GM23338 (cell line): ENCODE results near the gene DUSP6. TPM values are rescaled to one million over a fixed set of nuclear protein-coding genes. Genes with fewer than 3 reads are reported as not detected.

ENCODE experiments used
- ATAC-seq: fragments of 200-7000 bp; cut with Tn5 transposase; 3 replicates; pipeline ENCODE4 v1.9.1; 2020
- DNase-seq: peaks from one replicate; pipeline ENCODE4 v3.0.0-alpha.2; 2015; ENCODE audit warnings: low spot score
- H2AFZ ChIP-seq: fragments of 200-600 bp; sonication (generic); 2 replicates; pipeline ENCODE4 v1.8.0; 2016; ENCODE audit warnings: antibody characterized with exemption, mild to moderate bottlenecking, moderate library complexity
- H3F3A ChIP-seq: fragments of 200-600 bp; sonication (generic); replicated peaks from 2 replicates; pipeline ENCODE4 v1.8.0; 2017; ENCODE audit warnings: antibody characterized with exemption, mixed run types, low read depth
- H3K27ac ChIP-seq: fragments of 200-600 bp; sonication (generic); 2 replicates; pipeline ENCODE4 v1.6.1; 2016; ENCODE audit warnings: low read depth
- H3K27me3 ChIP-seq: fragments of 200-600 bp; sonication (generic); 2 replicates; pipeline ENCODE4 v1.8.0; 2016; ENCODE audit warnings: mild to moderate bottlenecking, mixed run types, moderate library complexity; ENCODE audit not compliant: insufficient read depth
- H3K36me3 ChIP-seq: fragments of 200-600 bp; sonication (generic); 2 replicates; pipeline ENCODE4 v1.8.0; 2016; ENCODE audit warnings: mild to moderate bottlenecking; ENCODE audit not compliant: insufficient read depth
- H3K4me1 ChIP-seq: fragments of 200-600 bp; sonication (generic); 2 replicates; pipeline ENCODE4 v1.8.0; 2016; ENCODE audit warnings: mild to moderate bottlenecking, moderate library complexity; ENCODE audit not compliant: insufficient read depth
- H3K4me2 ChIP-seq: fragments of 200-600 bp; sonication (generic); 2 replicates; pipeline ENCODE4 v1.7.1; 2017; ENCODE audit warnings: mixed run types
- H3K4me3 ChIP-seq: fragments of 200-600 bp; sonication (generic); 2 replicates; pipeline ENCODE4 v1.6.1; 2016; ENCODE audit warnings: mixed run types
- H3K79me2 ChIP-seq: fragments of 200-600 bp; sonication (generic); replicated peaks from 2 replicates; pipeline ENCODE4 v1.8.0; 2017; ENCODE audit warnings: mild to moderate bottlenecking; ENCODE audit not compliant: insufficient read depth
- H3K9me2 ChIP-seq: fragments of 200-600 bp; sonication (generic); 2 replicates; pipeline ENCODE4 v1.8.0; 2017; ENCODE audit not compliant: insufficient read depth
- H4K20me1 ChIP-seq: fragments of 200-600 bp; sonication (generic); replicated peaks from 2 replicates; pipeline ENCODE4 v1.8.0; 2017; ENCODE audit warnings: mild to moderate bottlenecking; ENCODE audit not compliant: insufficient read depth
- H3K27ac Mint-ChIP-seq: 2 replicates; pipeline ENCODE4 v1.8.0; 2020; ENCODE audit warnings: inconsistent platforms, mild to moderate bottlenecking, moderate library complexity, mixed read lengths
- H3K27me3 Mint-ChIP-seq: 3 replicates; pipeline ENCODE4 v1.8.0; 2022; ENCODE audit warnings: low read depth, mild to moderate bottlenecking, moderate library complexity, mixed read lengths, inconsistent platforms; ENCODE audit not compliant: insufficient read depth, poor library complexity
- H3K36me3 Mint-ChIP-seq: 3 replicates; pipeline ENCODE4 v1.8.0; 2021; ENCODE audit warnings: low read depth, mild to moderate bottlenecking, inconsistent platforms, moderate library complexity, mixed read lengths
- H3K4me1 Mint-ChIP-seq: 3 replicates; pipeline ENCODE4 v1.8.0; 2020; ENCODE audit warnings: mild to moderate bottlenecking, inconsistent platforms, mixed read lengths
- H3K4me3 Mint-ChIP-seq: 3 replicates; pipeline ENCODE4 v1.8.0; 2021; ENCODE audit warnings: moderate library complexity, mild to moderate bottlenecking, inconsistent platforms, mixed read lengths
- H3K9me3 Mint-ChIP-seq: 3 replicates; pipeline ENCODE4 v1.8.0; 2020; ENCODE audit warnings: moderate library complexity, mild to moderate bottlenecking, inconsistent platforms, mixed read lengths
- CREB1 ChIP-seq: fragments of 250-450 bp; sonication (Bioruptor Pico); IDR thresholded peaks from 2 replicates; pipeline ENCODE4 v1.5.0; 2020; ENCODE audit warnings: low read depth, mild to moderate bottlenecking, moderate library complexity
- EZH2 ChIP-seq: fragments of 200-600 bp; sonication (generic); IDR thresholded peaks from one replicate; pipeline ENCODE4 v1.8.0; 2017; ENCODE audit warnings: antibody characterized with exemption, mild to moderate bottlenecking, low read depth; ENCODE audit not compliant: unreplicated experiment
- EZH2phosphoT487 ChIP-seq: fragments of 200-600 bp; sonication (generic); IDR thresholded peaks from one replicate; pipeline ENCODE4 v1.8.1; 2018; ENCODE audit warnings: antibody characterized with exemption; ENCODE audit not compliant: unreplicated experiment
- JUNB ChIP-seq: IDR thresholded peaks from one replicate; pipeline ENCODE4 v1.6.1; 2016; ENCODE audit warnings: antibody characterized with exemption; ENCODE audit not compliant: unreplicated experiment
- NANOG ChIP-seq: IDR thresholded peaks from 2 replicates; pipeline ENCODE4 v1.6.1; 2016; ENCODE audit warnings: antibody characterized with exemption, borderline replicate concordance
- POLR2AphosphoS5 ChIP-seq: IDR thresholded peaks from 2 replicates; pipeline ENCODE4 v1.6.1; 2016; ENCODE audit warnings: antibody characterized with exemption, low read depth
- STAT1 ChIP-seq: IDR thresholded peaks from one replicate; pipeline ENCODE4 v1.6.1; 2016; ENCODE audit warnings: antibody characterized with exemption; ENCODE audit not compliant: unreplicated experiment
- ZNF114 ChIP-seq: fragments of 250-450 bp; sonication (Bioruptor Pico); IDR thresholded peaks from 2 replicates; pipeline ENCODE4 v1.5.0; 2020; ENCODE audit warnings: mild to moderate bottlenecking, moderate library complexity
- ZNF331 ChIP-seq: fragments of 250-450 bp; sonication (Bioruptor Pico); IDR thresholded peaks from 2 replicates; pipeline ENCODE4 v1.5.0; 2020; ENCODE audit warnings: low read depth, mild to moderate bottlenecking, moderate library complexity
- polyA plus RNA-seq: library from polyadenylated mRNA; unstranded; fragments of >200 nt; fragmentation: Nextera tagmentation; extraction: Ambion mirVana; gene quantifications from 2 replicates; pipeline ENCODE4 v1.2.1, GENCODE V29; 2016
- total RNA-seq: library from RNA; depleted of rRNA; stranded (reverse); fragments of >200 nt; shearing (Covaris generic); gene quantifications from 2 replicates; pipeline ENCODE4 v1.2.3, GENCODE V29; 2014
- TF ChIP-seq, protein P1 (sequence below): IDR thresholded peaks from one replicate; pipeline ENCODE4 v1.6.1; 2018; ENCODE audit warnings: antibody characterized with exemption; ENCODE audit not compliant: unreplicated experiment
- TF ChIP-seq, protein P2 (sequence below): fragments of 250-450 bp; sonication (Bioruptor Pico); IDR thresholded peaks from 2 replicates; pipeline ENCODE4 v1.5.0; 2020; ENCODE audit warnings: mild to moderate bottlenecking, moderate library complexity
- TF ChIP-seq, protein P3 (sequence below): IDR thresholded peaks from 2 replicates; pipeline ENCODE4 v1.6.1; 2016; ENCODE audit warnings: antibody characterized with exemption
- TF ChIP-seq, protein P4 (sequence below), 2 experiments: fragments of 200-600 bp in 1 of 2; sonication (generic) in 1 of 2; conservative IDR thresholded peaks; 2 replicates each; pipeline versions ENCODE4 v1.5.1 to v1.6.1; 2016 to 2017; ENCODE audit warnings: antibody characterized with exemption in 2 of 2, low read depth in 2 of 2, mild to moderate bottlenecking in 2 of 2, moderate library complexity in 1 of 2

DUSP6 gene
- total and polyA plus RNA-seq, 2 experiments from 2014 or later, result 117 to 191 TPM

DNA sequence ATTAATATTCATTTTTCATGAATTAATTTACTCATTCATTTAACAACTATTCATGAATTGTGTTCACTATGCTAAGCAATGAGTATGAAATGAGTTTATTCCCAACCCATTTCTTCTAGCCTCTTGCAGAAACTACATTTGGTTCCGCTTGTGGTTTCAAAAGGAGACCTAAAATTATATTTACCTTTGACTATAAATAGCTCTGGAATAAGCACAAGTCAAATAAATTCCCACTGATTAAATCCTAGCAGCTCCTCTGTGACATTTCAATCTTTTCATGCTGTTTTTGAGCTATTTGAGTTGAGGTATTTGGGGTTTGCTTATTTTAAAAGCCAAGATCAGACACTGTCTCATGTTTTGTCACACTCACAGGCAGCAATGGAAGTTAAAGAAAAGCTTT lies 46.9 kb downstream of the DUSP6 start:
- no peaks in the 10 kb centered on the region for H3K36me3 ChIP-seq
- H3K27me3 ChIP-seq, result no peaks in the 10 kb centered on the region
- TF ChIP-seq EZH2, result no peak
- TF ChIP-seq, protein P1, sequence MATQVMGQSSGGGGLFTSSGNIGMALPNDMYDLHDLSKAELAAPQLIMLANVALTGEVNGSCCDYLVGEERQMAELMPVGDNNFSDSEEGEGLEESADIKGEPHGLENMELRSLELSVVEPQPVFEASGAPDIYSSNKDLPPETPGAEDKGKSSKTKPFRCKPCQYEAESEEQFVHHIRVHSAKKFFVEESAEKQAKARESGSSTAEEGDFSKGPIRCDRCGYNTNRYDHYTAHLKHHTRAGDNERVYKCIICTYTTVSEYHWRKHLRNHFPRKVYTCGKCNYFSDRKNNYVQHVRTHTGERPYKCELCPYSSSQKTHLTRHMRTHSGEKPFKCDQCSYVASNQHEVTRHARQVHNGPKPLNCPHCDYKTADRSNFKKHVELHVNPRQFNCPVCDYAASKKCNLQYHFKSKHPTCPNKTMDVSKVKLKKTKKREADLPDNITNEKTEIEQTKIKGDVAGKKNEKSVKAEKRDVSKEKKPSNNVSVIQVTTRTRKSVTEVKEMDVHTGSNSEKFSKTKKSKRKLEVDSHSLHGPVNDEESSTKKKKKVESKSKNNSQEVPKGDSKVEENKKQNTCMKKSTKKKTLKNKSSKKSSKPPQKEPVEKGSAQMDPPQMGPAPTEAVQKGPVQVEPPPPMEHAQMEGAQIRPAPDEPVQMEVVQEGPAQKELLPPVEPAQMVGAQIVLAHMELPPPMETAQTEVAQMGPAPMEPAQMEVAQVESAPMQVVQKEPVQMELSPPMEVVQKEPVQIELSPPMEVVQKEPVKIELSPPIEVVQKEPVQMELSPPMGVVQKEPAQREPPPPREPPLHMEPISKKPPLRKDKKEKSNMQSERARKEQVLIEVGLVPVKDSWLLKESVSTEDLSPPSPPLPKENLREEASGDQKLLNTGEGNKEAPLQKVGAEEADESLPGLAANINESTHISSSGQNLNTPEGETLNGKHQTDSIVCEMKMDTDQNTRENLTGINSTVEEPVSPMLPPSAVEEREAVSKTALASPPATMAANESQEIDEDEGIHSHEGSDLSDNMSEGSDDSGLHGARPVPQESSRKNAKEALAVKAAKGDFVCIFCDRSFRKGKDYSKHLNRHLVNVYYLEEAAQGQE, result no peak
- TF ChIP-seq, protein P2, sequence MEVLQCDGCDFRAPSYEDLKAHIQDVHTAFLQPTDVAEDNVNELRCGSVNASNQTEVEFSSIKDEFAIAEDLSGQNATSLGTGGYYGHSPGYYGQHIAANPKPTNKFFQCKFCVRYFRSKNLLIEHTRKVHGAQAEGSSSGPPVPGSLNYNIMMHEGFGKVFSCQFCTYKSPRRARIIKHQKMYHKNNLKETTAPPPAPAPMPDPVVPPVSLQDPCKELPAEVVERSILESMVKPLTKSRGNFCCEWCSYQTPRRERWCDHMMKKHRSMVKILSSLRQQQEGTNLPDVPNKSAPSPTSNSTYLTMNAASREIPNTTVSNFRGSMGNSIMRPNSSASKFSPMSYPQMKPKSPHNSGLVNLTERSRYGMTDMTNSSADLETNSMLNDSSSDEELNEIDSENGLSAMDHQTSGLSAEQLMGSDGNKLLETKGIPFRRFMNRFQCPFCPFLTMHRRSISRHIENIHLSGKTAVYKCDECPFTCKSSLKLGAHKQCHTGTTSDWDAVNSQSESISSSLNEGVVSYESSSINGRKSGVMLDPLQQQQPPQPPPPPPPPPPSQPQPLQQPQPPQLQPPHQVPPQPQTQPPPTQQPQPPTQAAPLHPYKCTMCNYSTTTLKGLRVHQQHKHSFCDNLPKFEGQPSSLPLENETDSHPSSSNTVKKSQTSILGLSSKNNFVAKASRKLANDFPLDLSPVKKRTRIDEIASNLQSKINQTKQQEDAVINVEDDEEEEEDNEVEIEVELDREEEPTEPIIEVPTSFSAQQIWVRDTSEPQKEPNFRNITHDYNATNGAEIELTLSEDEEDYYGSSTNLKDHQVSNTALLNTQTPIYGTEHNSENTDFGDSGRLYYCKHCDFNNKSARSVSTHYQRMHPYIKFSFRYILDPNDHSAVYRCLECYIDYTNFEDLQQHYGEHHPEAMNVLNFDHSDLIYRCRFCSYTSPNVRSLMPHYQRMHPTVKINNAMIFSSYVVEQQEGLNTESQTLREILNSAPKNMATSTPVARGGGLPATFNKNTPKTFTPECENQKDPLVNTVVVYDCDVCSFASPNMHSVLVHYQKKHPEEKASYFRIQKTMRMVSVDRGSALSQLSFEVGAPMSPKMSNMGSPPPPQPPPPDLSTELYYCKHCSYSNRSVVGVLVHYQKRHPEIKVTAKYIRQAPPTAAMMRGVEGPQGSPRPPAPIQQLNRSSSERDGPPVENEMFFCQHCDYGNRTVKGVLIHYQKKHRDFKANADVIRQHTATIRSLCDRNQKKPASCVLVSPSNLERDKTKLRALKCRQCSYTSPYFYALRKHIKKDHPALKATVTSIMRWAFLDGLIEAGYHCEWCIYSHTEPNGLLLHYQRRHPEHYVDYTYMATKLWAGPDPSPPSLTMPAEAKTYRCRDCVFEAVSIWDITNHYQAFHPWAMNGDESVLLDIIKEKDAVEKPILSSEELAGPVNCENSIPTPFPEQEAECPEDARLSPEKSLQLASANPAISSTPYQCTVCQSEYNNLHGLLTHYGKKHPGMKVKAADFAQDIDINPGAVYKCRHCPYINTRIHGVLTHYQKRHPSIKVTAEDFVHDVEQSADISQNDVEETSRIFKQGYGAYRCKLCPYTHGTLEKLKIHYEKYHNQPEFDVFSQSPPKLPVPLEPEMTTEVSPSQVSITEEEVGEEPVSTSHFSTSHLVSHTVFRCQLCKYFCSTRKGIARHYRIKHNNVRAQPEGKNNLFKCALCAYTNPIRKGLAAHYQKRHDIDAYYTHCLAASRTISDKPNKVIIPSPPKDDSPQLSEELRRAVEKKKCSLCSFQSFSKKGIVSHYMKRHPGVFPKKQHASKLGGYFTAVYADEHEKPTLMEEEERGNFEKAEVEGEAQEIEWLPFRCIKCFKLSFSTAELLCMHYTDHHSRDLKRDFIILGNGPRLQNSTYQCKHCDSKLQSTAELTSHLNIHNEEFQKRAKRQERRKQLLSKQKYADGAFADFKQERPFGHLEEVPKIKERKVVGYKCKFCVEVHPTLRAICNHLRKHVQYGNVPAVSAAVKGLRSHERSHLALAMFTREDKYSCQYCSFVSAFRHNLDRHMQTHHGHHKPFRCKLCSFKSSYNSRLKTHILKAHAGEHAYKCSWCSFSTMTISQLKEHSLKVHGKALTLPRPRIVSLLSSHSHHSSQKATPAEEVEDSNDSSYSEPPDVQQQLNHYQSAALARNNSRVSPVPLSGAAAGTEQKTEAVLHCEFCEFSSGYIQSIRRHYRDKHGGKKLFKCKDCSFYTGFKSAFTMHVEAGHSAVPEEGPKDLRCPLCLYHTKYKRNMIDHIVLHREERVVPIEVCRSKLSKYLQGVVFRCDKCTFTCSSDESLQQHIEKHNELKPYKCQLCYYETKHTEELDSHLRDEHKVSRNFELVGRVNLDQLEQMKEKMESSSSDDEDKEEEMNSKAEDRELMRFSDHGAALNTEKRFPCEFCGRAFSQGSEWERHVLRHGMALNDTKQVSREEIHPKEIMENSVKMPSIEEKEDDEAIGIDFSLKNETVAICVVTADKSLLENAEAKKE, result no peak
- TF ChIP-seq JUNB, result no peak
- TF ChIP-seq, protein P3, sequence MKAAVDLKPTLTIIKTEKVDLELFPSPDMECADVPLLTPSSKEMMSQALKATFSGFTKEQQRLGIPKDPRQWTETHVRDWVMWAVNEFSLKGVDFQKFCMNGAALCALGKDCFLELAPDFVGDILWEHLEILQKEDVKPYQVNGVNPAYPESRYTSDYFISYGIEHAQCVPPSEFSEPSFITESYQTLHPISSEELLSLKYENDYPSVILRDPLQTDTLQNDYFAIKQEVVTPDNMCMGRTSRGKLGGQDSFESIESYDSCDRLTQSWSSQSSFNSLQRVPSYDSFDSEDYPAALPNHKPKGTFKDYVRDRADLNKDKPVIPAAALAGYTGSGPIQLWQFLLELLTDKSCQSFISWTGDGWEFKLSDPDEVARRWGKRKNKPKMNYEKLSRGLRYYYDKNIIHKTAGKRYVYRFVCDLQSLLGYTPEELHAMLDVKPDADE, result no peak
- no peak for TF ChIP-seq ZNF114 (CRISPR knock-in tag)
- no peak for TF ChIP-seq NANOG
- TF ChIP-seq EZH2phosphoT487, result no peak
- TF ChIP-seq CREB1 (CRISPR knock-in tag), result no peak
- TF ChIP-seq STAT1, result no peak
- no peak for TF ChIP-seq POLR2AphosphoS5
- no peak for TF ChIP-seq ZNF331 (CRISPR knock-in tag)
- TF ChIP-seq, protein P4, sequence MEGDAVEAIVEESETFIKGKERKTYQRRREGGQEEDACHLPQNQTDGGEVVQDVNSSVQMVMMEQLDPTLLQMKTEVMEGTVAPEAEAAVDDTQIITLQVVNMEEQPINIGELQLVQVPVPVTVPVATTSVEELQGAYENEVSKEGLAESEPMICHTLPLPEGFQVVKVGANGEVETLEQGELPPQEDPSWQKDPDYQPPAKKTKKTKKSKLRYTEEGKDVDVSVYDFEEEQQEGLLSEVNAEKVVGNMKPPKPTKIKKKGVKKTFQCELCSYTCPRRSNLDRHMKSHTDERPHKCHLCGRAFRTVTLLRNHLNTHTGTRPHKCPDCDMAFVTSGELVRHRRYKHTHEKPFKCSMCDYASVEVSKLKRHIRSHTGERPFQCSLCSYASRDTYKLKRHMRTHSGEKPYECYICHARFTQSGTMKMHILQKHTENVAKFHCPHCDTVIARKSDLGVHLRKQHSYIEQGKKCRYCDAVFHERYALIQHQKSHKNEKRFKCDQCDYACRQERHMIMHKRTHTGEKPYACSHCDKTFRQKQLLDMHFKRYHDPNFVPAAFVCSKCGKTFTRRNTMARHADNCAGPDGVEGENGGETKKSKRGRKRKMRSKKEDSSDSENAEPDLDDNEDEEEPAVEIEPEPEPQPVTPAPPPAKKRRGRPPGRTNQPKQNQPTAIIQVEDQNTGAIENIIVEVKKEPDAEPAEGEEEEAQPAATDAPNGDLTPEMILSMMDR (conservative IDR thresholded peaks at IDR 0.05; ENCODE audit: low read depth in 2 of 2), result no peak
- H4K20me1 ChIP-seq, result no peaks in the 10 kb centered on the region
- no peaks in the 10 kb centered on the region; the same call in 1 of the 2 replicates for H3K9me2 ChIP-seq
- H3K9me3 Mint-ChIP-seq, result no peaks in the 10 kb centered on the region
- no peak overlapping the region for H3K27ac Mint-ChIP-seq
- no peak for DNase-seq
- H3F3A ChIP-seq, result no peaks in the 10 kb centered on the region
- peaks cover 20% of the 10 kb centered on the region for H3K4me1 Mint-ChIP-seq
- no peak overlapping the region for H2AFZ ChIP-seq
- no peaks in the 10 kb centered on the region for H3K79me2 ChIP-seq
- no peak overlapping the region for H3K27ac ChIP-seq
- H3K4me2 ChIP-seq, result no peak overlapping the region
- H3K4me1 ChIP-seq, result peaks cover 9% of the 10 kb centered on the region; the same call in 1 of the 2 replicates
- no peak for ATAC-seq
- no peak overlapping the region for H3K4me3 ChIP-seq
- H3K36me3 Mint-ChIP-seq, result no peaks in the 10 kb centered on the region
- H3K4me3 Mint-ChIP-seq, result no peak overlapping the region
- peaks cover 3% of the 10 kb centered on the region for H3K27me3 Mint-ChIP-seq
